ENCODE results near the gene EPB41L3. TPM values are rescaled to one million over a fixed set of nuclear protein-coding genes. Genes with fewer than 3 reads are reported as not detected.

Gene EPB41L3
- total RNA-seq, 1 experiment from 2014 or later, result 0.34 TPM

DNA sequence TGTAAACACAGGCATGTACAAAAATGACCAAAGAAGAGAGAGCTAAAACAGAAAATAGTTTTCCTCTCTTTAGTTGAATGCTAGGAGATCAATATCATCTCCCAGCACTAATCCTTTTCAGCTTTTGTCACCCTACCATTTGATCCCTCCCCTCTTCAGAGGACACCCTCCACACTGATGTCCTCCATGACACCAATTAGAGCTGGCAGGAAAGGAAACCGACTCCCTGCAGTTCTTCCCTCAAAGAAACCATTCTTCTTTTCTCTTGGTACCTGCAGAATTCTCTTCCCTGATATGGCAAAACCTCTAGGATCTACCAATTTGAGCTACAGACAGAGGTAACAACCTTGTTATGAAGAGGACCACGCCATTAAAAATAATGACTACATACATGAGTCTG lies 5.3 kb downstream of the EPB41L3 start:
- DNase-seq (ENCODE audit: low read depth, low spot score) (no peak), ATAC-seq (no peak)
- H4K20me1 ChIP-seq (ENCODE audit: insufficient read depth), result no peaks in the 10 kb centered on the region
- BruUV-seq (replicated peaks), result no TSS peak
- H3K36me3 ChIP-seq (ENCODE audit: control insufficient read depth in 1 of 2, insufficient read depth in 2 of 2, low read length in 2 of 2), result no peaks in the 10 kb centered on the region
- POLR2A ChIA-PET, result no interaction called here
- H2AFZ ChIP-seq (ENCODE audit: low read depth, low read length, poor library complexity, severe bottlenecking), result no peak overlapping the region
- TF ChIP-seq EZH2phosphoT487 (IDR thresholded peaks at IDR 0.05; ENCODE audit: borderline replicate concordance) (no peak), EGR1 (IDR thresholded peaks at IDR 0.05; ENCODE audit: low read depth) (no peak), RAD21 (IDR thresholded peaks at IDR 0.05; ENCODE audit: low read depth) (no peak), ZNF274 (IDR thresholded peaks at IDR 0.05; ENCODE audit: low read depth, low read length) (no peak), POLR2A (IDR thresholded peaks at IDR 0.05; ENCODE audit: borderline replicate concordance, extremely low read depth, insufficient read depth, insufficient read length) (no peak)
- TF ChIP-seq, protein P1, sequence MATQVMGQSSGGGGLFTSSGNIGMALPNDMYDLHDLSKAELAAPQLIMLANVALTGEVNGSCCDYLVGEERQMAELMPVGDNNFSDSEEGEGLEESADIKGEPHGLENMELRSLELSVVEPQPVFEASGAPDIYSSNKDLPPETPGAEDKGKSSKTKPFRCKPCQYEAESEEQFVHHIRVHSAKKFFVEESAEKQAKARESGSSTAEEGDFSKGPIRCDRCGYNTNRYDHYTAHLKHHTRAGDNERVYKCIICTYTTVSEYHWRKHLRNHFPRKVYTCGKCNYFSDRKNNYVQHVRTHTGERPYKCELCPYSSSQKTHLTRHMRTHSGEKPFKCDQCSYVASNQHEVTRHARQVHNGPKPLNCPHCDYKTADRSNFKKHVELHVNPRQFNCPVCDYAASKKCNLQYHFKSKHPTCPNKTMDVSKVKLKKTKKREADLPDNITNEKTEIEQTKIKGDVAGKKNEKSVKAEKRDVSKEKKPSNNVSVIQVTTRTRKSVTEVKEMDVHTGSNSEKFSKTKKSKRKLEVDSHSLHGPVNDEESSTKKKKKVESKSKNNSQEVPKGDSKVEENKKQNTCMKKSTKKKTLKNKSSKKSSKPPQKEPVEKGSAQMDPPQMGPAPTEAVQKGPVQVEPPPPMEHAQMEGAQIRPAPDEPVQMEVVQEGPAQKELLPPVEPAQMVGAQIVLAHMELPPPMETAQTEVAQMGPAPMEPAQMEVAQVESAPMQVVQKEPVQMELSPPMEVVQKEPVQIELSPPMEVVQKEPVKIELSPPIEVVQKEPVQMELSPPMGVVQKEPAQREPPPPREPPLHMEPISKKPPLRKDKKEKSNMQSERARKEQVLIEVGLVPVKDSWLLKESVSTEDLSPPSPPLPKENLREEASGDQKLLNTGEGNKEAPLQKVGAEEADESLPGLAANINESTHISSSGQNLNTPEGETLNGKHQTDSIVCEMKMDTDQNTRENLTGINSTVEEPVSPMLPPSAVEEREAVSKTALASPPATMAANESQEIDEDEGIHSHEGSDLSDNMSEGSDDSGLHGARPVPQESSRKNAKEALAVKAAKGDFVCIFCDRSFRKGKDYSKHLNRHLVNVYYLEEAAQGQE (IDR thresholded peaks at IDR 0.05; ENCODE audit: low read depth), result no peak
- TF ChIP-seq, protein P2, sequence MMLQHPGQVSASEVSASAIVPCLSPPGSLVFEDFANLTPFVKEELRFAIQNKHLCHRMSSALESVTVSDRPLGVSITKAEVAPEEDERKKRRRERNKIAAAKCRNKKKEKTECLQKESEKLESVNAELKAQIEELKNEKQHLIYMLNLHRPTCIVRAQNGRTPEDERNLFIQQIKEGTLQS (IDR thresholded peaks at IDR 0.05), result no peak
- RAD21 ChIA-PET (ENCODE audit: low non-redundant PET in 1 of 2, low total read pairs in 2 of 2, uncharacterized antibody in 2 of 2, unreplicated experiment in 2 of 2), result no interaction called here
- no peaks in the 10 kb centered on the region for H3K79me2 ChIP-seq (ENCODE audit: insufficient read depth, low read length)
- no peak overlapping the region for H3K9ac ChIP-seq (ENCODE audit: low read length)
- CTCF ChIA-PET, result no interaction called here
- no peak overlapping the region for H3K4me3 ChIP-seq (replicated peaks in 1 of 2; ENCODE audit: low read depth in 1 of 2, low read length in 2 of 2)
- H3K9me3 ChIP-seq (ENCODE audit: control insufficient read depth in 1 of 2, insufficient read depth in 1 of 2, low read depth in 1 of 2, low read length in 2 of 2), result peaks cover 11 to 13% of the 10 kb centered on the region in 2 experiments; a peak in 2 of 4 replicates
- H3K27me3 ChIP-seq (ENCODE audit: insufficient read depth, low read length), result no peaks in the 10 kb centered on the region
- no peak overlapping the region for H3K4me2 ChIP-seq (ENCODE audit: low read length)
- intact Hi-C loops (cut with micrococcal nuclease), result no loop called here
- H3K27ac ChIP-seq (ENCODE audit: low read depth, low read length), result no peak overlapping the region
- no peaks in the 10 kb centered on the region for H3K9me2 ChIP-seq (ENCODE audit: insufficient read depth)
- H3K4me1 ChIP-seq (ENCODE audit: control insufficient read depth in 1 of 2, insufficient read depth in 2 of 2, low read length in 2 of 2), result no peaks in the 10 kb centered on the region

All from HCT116 (cell line).